ENCODE measurements around the gene CD46.
"Not testable (repeated sequence)": the region's sequence is repeated elsewhere in the genome, so short reads cannot be mapped to it uniquely, and the experiment has no call there.

DNA sequence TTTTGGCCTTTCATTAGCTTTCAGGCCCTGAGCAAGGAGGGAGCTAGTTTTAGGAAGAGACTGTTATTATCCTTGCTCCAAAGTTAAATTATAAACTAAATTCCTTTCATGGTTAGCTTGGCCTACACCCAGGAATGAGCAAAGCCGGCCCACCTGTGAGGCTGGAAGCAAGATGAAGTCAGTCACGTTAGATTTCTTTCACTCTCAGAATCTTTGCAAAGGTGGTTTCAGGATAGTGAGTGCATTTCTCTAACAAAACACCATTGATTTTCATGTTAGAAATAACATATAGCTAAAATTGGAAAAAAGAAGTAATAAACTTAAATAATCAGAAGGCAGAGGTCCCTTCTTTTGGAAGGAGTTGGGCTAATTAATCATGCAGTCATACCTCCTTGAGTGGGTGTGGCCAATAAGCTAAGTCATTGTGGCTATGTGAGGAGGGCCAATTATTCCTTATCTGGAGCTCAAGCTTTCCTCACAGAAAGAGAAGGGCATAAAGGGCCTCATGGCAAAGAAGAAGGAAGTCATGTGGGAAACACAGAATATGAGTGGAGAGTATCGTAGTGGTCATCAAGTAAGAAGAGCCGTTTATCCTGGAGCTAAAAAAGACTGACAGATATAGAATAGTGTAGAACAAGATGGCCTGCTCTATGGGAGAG, 23.5 kb upstream of the CD46 start:
- TF ChIP-seq POLR2A (IDR thresholded peaks at IDR 0.05) = not testable (repeated sequence)
- TF ChIP-seq, protein P1, sequence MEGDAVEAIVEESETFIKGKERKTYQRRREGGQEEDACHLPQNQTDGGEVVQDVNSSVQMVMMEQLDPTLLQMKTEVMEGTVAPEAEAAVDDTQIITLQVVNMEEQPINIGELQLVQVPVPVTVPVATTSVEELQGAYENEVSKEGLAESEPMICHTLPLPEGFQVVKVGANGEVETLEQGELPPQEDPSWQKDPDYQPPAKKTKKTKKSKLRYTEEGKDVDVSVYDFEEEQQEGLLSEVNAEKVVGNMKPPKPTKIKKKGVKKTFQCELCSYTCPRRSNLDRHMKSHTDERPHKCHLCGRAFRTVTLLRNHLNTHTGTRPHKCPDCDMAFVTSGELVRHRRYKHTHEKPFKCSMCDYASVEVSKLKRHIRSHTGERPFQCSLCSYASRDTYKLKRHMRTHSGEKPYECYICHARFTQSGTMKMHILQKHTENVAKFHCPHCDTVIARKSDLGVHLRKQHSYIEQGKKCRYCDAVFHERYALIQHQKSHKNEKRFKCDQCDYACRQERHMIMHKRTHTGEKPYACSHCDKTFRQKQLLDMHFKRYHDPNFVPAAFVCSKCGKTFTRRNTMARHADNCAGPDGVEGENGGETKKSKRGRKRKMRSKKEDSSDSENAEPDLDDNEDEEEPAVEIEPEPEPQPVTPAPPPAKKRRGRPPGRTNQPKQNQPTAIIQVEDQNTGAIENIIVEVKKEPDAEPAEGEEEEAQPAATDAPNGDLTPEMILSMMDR (IDR thresholded peaks at IDR 0.05) = not testable (repeated sequence)

Measured in sigmoid colon (tissue), 3 donors.